Measurements from ENCODE around the gene CNP. TPM values are rescaled to one million over a fixed set of nuclear protein-coding genes. Genes with fewer than 3 reads are reported as not detected.

Gene CNP
- total and polyA plus RNA-seq, 2 of the 8 experiments (the other 6 are each of a cell fraction or from before 2014, with no cell fraction given): 21.9 to 60.6 TPM

DNA sequence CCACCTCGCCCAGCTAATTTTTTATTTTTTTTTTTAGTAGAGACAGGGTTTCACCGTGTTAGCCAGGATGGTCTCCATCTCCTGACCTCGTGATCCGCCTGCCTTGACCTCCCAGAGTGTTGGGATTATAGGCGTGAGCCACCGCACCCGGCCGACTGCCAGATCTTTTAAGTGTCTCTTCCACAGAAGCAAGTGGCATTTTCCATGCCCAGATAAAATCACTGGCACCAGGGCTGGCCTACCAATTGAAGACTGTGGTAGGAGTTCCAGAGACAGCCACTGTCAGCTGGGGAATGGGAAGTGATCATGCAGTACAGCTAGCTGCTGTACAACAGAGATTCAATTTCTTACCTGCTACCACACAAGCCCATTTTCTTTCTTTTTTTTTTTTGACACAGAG lies 17.9 kb downstream of the CNP start (continued):
- TF ChIP-seq KDM4A (IDR thresholded peaks at IDR 0.05; ENCODE audit: low read depth, low read length, severe bottlenecking) (no peak), NANOG (IDR thresholded peaks at IDR 0.05; ENCODE audit: insufficient read depth, low read depth, low read length, poor library complexity, severe bottlenecking) (no peak), ATF2 (IDR thresholded peaks at IDR 0.05; ENCODE audit: low read length) (no peak), RNF2 (IDR thresholded peaks at IDR 0.05; ENCODE audit: borderline replicate concordance, low read depth, low read length, missing control alignments, poor library complexity, severe bottlenecking) (no peak), KDM1A (IDR thresholded peaks at IDR 0.05; ENCODE audit: borderline replicate concordance, low read length) (no peak), CHD1 (IDR thresholded peaks at IDR 0.05; ENCODE audit: low read depth, low read length) (no peak), BRCA1 (IDR thresholded peaks at IDR 0.05; ENCODE audit: low read depth, low read length) (no peak), KDM5A (IDR thresholded peaks at IDR 0.05; ENCODE audit: low read length) (no peak)

Data from H1 (cell line).